Stimulated activated effector memory CD8-positive, alpha-beta T cell treated with anti-CD3 and anti-CD28 coated beads, Interleukin-12 subunit alpha, Interleukin-12 subunit beta, amount 100 ng/mL, for 72 hours (primary cell): ENCODE measurements around the gene TRIM42.

Source experiments
- ATAC-seq: fragments of 150-1000 bp; cut with Tn5 transposase; 2 replicates; pipeline ENCODE4 v1.10.0; 2021
- DNase-seq, 2 donors: peaks; one replicate each; pipeline ENCODE4 v3.0.0; 2021 to 2022; ENCODE audit warnings: low spot score in 2 of 2
- H3K27ac Mint-ChIP-seq: one replicate; pipeline ENCODE4 v1.8.0; 2022; ENCODE audit warnings: mild to moderate bottlenecking, mixed read lengths
- H3K36me3 Mint-ChIP-seq: one replicate; pipeline ENCODE4 v1.8.0; 2022; ENCODE audit warnings: mild to moderate bottlenecking, mixed read lengths
- H3K4me1 Mint-ChIP-seq: one replicate; pipeline ENCODE4 v1.8.0; 2022; ENCODE audit warnings: mixed read lengths
- H3K4me3 Mint-ChIP-seq: one replicate; pipeline ENCODE4 v1.8.0; 2022; ENCODE audit warnings: mild to moderate bottlenecking, mixed read lengths
- H3K9me3 Mint-ChIP-seq: one replicate; pipeline ENCODE4 v1.8.0; 2022; ENCODE audit warnings: mixed read lengths

TRIM42 gene

GRCh38 chr3:140726066-140726465 lies 48.2 kb downstream of the TRIM42 start:
- Mint-ChIP-seq H3K4me3 (no peak overlapping the region), H3K36me3 (no peaks in the 10 kb centered on the region), H3K4me1 (no peaks in the 10 kb centered on the region), H3K9me3 (no peaks in the 10 kb centered on the region), H3K27ac (no peak overlapping the region)
- DNase-seq (no peak), ATAC-seq (no peak)

- H3K27ac Mint-ChIP-seq, result no peak overlapping the region
- no peak overlapping the region for H3K4me3 Mint-ChIP-seq
- peaks cover 2% of the 10 kb centered on the region for H3K9me3 Mint-ChIP-seq
- DNase-seq (no peak), ATAC-seq (no peak)
- no peaks in the 10 kb centered on the region for H3K36me3 Mint-ChIP-seq
- H3K4me1 Mint-ChIP-seq, result no peaks in the 10 kb centered on the region
Observed at GRCh38 chr3:140727886-140728285, 50.0 kb downstream of the TRIM42 start.

- ATAC-seq, result no peak
- H3K9me3 Mint-ChIP-seq, result peaks cover 2% of the 10 kb centered on the region
- H3K36me3 Mint-ChIP-seq, result no peaks in the 10 kb centered on the region
- DNase-seq, result no peak
- no peaks in the 10 kb centered on the region for H3K4me1 Mint-ChIP-seq
- H3K4me3 Mint-ChIP-seq, result no peak overlapping the region
- no peak overlapping the region for H3K27ac Mint-ChIP-seq
Observed at GRCh38 chr3:140731440-140732119, 53.7 kb downstream of the TRIM42 start.

- no peak for DNase-seq
- no peak overlapping the region for H3K4me3 Mint-ChIP-seq
- H3K36me3 Mint-ChIP-seq, result no peaks in the 10 kb centered on the region
- H3K27ac Mint-ChIP-seq, result no peak overlapping the region
- peaks cover 2% of the 10 kb centered on the region for H3K9me3 Mint-ChIP-seq
- H3K4me1 Mint-ChIP-seq, result no peaks in the 10 kb centered on the region
- no peak for ATAC-seq
Observed at GRCh38 chr3:140733623-140734022, 55.8 kb downstream of the TRIM42 start.

- DNase-seq, result no peak
- no peaks in the 10 kb centered on the region for H3K4me1 Mint-ChIP-seq
- peaks cover 2% of the 10 kb centered on the region for H3K9me3 Mint-ChIP-seq
- no peak overlapping the region for H3K27ac Mint-ChIP-seq
- ATAC-seq, result no peak
- no peaks in the 10 kb centered on the region for H3K36me3 Mint-ChIP-seq
- no peak overlapping the region for H3K4me3 Mint-ChIP-seq
Observed at GRCh38 chr3:140736863-140737460, 59.1 kb downstream of the TRIM42 start.

GRCh38 chr3:140742116-140742515 lies 64.3 kb downstream of the TRIM42 start:
- no peaks in the 10 kb centered on the region for H3K36me3 Mint-ChIP-seq
- no peak overlapping the region for H3K27ac Mint-ChIP-seq
- no peak for DNase-seq
- no peaks in the 10 kb centered on the region for H3K9me3 Mint-ChIP-seq
- no peaks in the 10 kb centered on the region for H3K4me1 Mint-ChIP-seq
- H3K4me3 Mint-ChIP-seq, result no peak overlapping the region
- no peak for ATAC-seq

- DNase-seq, result no peak
- ATAC-seq, result peak; percentile 27
- Mint-ChIP-seq H3K27ac (no peak overlapping the region), H3K36me3 (no peaks in the 10 kb centered on the region), H3K9me3 (peaks cover 4% of the 10 kb centered on the region), H3K4me1 (no peaks in the 10 kb centered on the region), H3K4me3 (no peak overlapping the region)
Observed at GRCh38 chr3:140748171-140748570, 70.3 kb downstream of the TRIM42 start.

GRCh38 chr3:140748903-140749302 lies 71.0 kb downstream of the TRIM42 start:
- Mint-ChIP-seq H3K4me1 (no peaks in the 10 kb centered on the region), H3K4me3 (no peak overlapping the region), H3K27ac (no peak overlapping the region), H3K9me3 (peaks cover 4% of the 10 kb centered on the region), H3K36me3 (no peaks in the 10 kb centered on the region)
- no peak for DNase-seq
- peak; percentile 14 for ATAC-seq
